OCI-LY3 (cell line): ENCODE results near the gene KCNJ12.

Source experiments
- H2AFZ ChIP-seq: fragments of 200-600, 300-600 bp; shearing (Covaris generic); 2 replicates; pipeline ENCODE4 v1.6.0; 2014; ENCODE audit warnings: antibody characterized with exemption, low read depth, low read length
- H3K27ac ChIP-seq: fragments of 200-600, 300-600 bp; sonication (generic); 2 replicates; pipeline ENCODE4 v1.5.1; 2014; ENCODE audit warnings: mild to moderate bottlenecking, low read length, moderate library complexity, mixed read lengths
- H3K27me3 ChIP-seq: fragments of 200-600, 300-600 bp; sonication (generic); 2 replicates; pipeline ENCODE4 v1.6.1; 2014; ENCODE audit warnings: low read depth, low read length, mixed read lengths
- H3K36me3 ChIP-seq: fragments of 200-600, 300-600 bp; sonication (generic); replicated peaks from 2 replicates; pipeline ENCODE3; 2014; ENCODE audit warnings: low read depth, low read length, mixed read lengths
- H3K4me1 ChIP-seq: fragments of 300-600, 200-600 bp; sonication (generic); 2 replicates; pipeline ENCODE4 v1.6.1; 2014; ENCODE audit warnings: low read length, mixed read lengths
- H3K4me2 ChIP-seq: fragments of 200-600, 300-600 bp; sonication (generic); 2 replicates; pipeline ENCODE4 v1.6.1; 2014; ENCODE audit warnings: low read length, mixed read lengths
- H3K4me3 ChIP-seq: fragments of 300-600, 200-600 bp; sonication (generic); 2 replicates; pipeline ENCODE4 v1.5.1; 2014; ENCODE audit warnings: antibody characterized with exemption, mild to moderate bottlenecking, low read length, moderate library complexity
- H3K79me2 ChIP-seq: fragments of 300-600, 200-600 bp; shearing (Covaris generic); 2 replicates; pipeline ENCODE4 v1.6.1; 2014; ENCODE audit warnings: mild to moderate bottlenecking, low read length, mixed read lengths
- H3K9ac ChIP-seq: fragments of 300-600, 200-600 bp; shearing (Covaris generic); 2 replicates; pipeline ENCODE4 v1.6.0; 2014; ENCODE audit warnings: mild to moderate bottlenecking, low read length, moderate library complexity
- H3K9me3 ChIP-seq: fragments of 200-600, 300-600 bp; shearing (Covaris generic); 2 replicates; pipeline ENCODE4 v1.6.1; 2014; ENCODE audit warnings: low read length, mixed read lengths; ENCODE audit not compliant: insufficient read depth
- H4K20me1 ChIP-seq: fragments of 200-600, 300-600 bp; sonication (generic); 2 replicates; pipeline ENCODE4 v1.6.1; 2016; ENCODE audit warnings: low read length, mixed read lengths; ENCODE audit not compliant: insufficient read depth
- CTCF ChIP-seq: fragments of 200-600, 300-600 bp; sonication (generic); IDR thresholded peaks from 2 replicates; pipeline ENCODE4 v1.5.1; 2014; ENCODE audit warnings: antibody characterized with exemption, low read length, low read depth
- EZH2phosphoT487 ChIP-seq: fragments of 200-600 bp; shearing (Covaris generic); IDR thresholded peaks from 2 replicates; pipeline ENCODE4 v1.6.1; 2018; ENCODE audit warnings: antibody characterized with exemption, mixed run types, low read depth

Gene KCNJ12

DNA sequence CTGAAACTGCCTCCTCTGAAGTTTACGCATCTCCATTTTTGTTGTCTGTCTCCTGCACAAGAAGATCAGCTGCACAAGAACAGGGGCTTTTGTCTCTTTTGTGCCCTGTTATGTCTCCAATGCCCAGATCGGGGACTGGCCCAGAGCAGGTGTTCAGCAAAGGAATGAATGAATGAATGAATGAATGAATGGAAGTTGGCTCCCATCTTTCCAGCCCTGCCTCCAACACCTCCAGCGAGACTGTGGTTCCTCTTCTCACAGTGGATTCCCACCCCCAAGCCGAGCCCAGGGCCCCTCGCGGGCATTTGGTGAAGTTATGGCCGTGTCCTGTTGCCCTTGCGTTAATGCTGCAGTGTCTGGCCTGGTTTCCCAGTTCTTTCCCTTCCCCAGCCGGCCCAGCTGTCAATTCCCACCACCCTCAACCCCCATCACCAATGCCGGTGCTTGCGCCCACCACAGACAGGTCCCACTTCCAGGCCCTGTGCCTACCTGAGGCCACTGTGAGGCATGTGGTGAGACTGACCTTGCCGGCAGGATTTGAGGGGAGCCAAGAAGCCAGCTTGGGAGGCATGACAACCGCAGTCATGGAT is 21.3 kb upstream of the KCNJ12 start:
- Histone ChIP-seq H3K79me2 (no peaks in the 10 kb centered on the region), H2AFZ (no peak overlapping the region), H3K4me3 (no peak overlapping the region), H3K27me3 (no peaks in the 10 kb centered on the region), H4K20me1 (no peaks in the 10 kb centered on the region), H3K36me3 (no peaks in the 10 kb centered on the region), H3K9me3 (no peaks in the 10 kb centered on the region), H3K4me1 (no peaks in the 10 kb centered on the region), H3K4me2 (no peak overlapping the region), H3K27ac (no peak overlapping the region), H3K9ac (no peak overlapping the region)
- TF ChIP-seq EZH2phosphoT487, result no peak
- TF ChIP-seq CTCF, result no peak

DNA sequence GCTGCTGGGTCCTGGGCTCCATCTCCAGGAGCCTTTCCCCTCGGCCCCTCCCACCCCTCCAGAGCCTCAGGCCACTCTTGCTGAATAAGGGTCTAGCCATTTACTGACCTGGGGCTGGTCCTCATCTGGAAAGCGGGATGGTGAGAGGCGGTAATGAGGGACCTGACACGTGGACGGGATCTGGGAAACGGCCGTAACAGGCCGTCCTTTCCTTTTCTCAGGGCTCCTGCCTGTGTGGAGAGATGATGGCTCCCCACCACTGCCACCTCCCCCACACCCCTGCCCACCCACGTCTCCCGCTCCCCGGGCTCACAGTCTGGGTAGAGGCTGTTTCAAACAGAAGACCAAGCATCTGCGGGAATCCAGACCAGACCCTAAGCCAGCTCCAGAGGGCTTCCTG is 20.6 kb upstream of the KCNJ12 start:
- no peak overlapping the region for H3K4me2 ChIP-seq
- H3K9ac ChIP-seq, result no peak overlapping the region
- H4K20me1 ChIP-seq, result no peaks in the 10 kb centered on the region
- no peaks in the 10 kb centered on the region for H3K27me3 ChIP-seq
- H3K36me3 ChIP-seq, result no peaks in the 10 kb centered on the region
- H3K4me1 ChIP-seq, result no peaks in the 10 kb centered on the region
- H3K9me3 ChIP-seq, result no peaks in the 10 kb centered on the region
- H2AFZ ChIP-seq, result no peak overlapping the region
- no peak overlapping the region for H3K27ac ChIP-seq
- H3K79me2 ChIP-seq, result no peaks in the 10 kb centered on the region
- H3K4me3 ChIP-seq, result no peak overlapping the region
- TF ChIP-seq CTCF (no peak), EZH2phosphoT487 (no peak)

DNA sequence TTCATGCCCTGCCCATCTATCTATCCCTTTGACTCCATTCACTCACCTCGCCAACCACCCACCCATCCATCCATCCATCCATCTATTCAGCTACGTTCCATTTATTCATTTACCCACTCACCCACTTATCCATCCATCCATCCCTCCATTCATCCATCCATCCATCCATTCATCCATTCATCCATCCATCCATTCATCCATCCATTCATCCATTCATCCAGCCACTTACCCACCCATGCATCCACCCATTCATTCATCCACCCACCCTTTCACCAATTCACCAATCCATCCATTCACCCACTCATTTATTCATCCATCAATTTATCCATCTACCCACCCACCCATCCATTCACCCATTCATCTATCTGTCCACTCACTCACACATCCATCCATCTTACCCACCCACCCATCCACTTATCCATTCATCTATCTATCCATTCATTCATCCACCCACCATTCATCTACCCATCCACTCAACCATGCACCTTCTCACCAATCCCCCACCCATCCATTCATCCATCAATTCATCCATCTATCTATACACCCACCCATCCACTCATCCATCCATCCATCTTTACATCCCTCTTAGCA is 19.5 kb upstream of the KCNJ12 start:
- no peak overlapping the region for H3K4me3 ChIP-seq

GRCh38 chr17:21357281-21357680 is 18.9 kb upstream of the KCNJ12 start:
- H3K4me1 ChIP-seq, result no peaks in the 10 kb centered on the region
- no peaks in the 10 kb centered on the region for H3K79me2 ChIP-seq
- no peak overlapping the region for H3K27ac ChIP-seq
- no peak overlapping the region for H3K4me3 ChIP-seq
- no peak overlapping the region for H3K4me2 ChIP-seq
- H2AFZ ChIP-seq, result no peak overlapping the region
- H3K27me3 ChIP-seq, result no peaks in the 10 kb centered on the region
- TF ChIP-seq CTCF (no peak), EZH2phosphoT487 (no peak)
- no peak overlapping the region for H3K9ac ChIP-seq
- H3K36me3 ChIP-seq, result no peaks in the 10 kb centered on the region
- no peaks in the 10 kb centered on the region for H4K20me1 ChIP-seq
- H3K9me3 ChIP-seq, result no peaks in the 10 kb centered on the region

More for the DNA sequence above, 19.5 kb upstream of the KCNJ12 start:
- H2AFZ ChIP-seq, result no peak overlapping the region
- no peaks in the 10 kb centered on the region for H4K20me1 ChIP-seq
- no peaks in the 10 kb centered on the region for H3K79me2 ChIP-seq
- no peak overlapping the region for H3K4me2 ChIP-seq
- TF ChIP-seq CTCF, result no peak
- TF ChIP-seq EZH2phosphoT487, result no peak
- H3K27me3 ChIP-seq, result no peaks in the 10 kb centered on the region
- no peaks in the 10 kb centered on the region for H3K4me1 ChIP-seq
- H3K36me3 ChIP-seq, result no peaks in the 10 kb centered on the region
- no peak overlapping the region for H3K27ac ChIP-seq
- H3K9ac ChIP-seq, result no peak overlapping the region
- no peaks in the 10 kb centered on the region for H3K9me3 ChIP-seq
